Activated T-helper 9 cell treated with anti-CD3 and anti-CD28 coated beads, Interleukin-2, amount 50 U/mL, for 16 hours (primary cell): ENCODE measurements around the gene SMOC1.

Experiments
- DNase-seq: peaks from one replicate; pipeline ENCODE4 v3.0.0-alpha.2; 2020; ENCODE audit warnings: low read depth

The SMOC1 gene

DNA sequence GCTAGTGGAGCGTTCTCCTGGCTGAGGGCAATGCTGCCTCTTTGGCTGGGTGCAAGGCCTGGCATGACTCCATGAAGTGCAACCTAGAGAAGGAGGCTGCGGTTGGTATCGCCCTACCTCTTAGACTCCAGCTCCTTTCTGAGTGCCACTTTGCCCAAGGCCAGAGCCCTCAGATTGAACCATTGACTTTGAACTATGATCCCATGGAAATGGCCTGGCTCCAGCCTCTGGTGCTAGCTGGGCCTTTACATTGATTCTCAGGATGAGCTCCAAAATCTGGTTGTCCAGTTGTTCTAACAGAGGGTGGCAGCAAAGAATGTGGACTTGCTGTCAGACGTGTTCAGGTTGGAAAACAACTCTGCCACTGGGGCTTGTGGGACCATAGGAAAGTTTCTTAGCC is 16.1 kb upstream of the SMOC1 start:
- no peak for DNase-seq

GRCh38 chr14:69865701-69866365 is 13.4 kb upstream of the SMOC1 start:
- no peak for DNase-seq

DNA sequence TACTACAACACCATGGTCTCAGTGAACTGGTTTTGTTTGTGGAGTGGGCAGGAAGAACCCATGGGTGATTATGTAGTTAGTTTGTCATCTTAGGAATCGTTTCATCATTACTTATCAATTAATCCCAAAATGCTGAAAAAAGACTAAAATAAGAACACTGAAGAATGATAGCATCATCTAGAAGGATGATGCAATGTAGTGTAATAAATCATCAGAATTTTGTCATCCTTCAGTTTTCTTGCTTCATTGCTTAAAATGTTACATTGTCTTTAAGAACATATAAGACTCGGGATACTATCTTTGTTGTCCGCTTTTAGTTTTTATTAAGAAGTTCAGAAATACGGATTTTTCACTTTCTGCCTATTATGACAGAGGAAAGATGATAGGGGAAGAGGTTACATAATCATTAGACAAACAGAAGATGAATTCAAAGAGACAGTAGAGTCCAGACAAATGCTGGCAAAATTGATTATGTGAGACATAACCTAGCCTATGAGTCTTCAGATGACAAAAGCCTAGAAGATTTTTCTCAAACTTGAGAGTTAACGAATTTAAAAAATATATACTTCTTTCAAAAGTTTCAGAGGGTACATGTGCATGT is 10.8 kb upstream of the SMOC1 start:
- no peak for DNase-seq

- DNase-seq, result no peak
Measured at GRCh38 chr14:69870613-69871012, 8.6 kb upstream of the SMOC1 start.

DNA sequence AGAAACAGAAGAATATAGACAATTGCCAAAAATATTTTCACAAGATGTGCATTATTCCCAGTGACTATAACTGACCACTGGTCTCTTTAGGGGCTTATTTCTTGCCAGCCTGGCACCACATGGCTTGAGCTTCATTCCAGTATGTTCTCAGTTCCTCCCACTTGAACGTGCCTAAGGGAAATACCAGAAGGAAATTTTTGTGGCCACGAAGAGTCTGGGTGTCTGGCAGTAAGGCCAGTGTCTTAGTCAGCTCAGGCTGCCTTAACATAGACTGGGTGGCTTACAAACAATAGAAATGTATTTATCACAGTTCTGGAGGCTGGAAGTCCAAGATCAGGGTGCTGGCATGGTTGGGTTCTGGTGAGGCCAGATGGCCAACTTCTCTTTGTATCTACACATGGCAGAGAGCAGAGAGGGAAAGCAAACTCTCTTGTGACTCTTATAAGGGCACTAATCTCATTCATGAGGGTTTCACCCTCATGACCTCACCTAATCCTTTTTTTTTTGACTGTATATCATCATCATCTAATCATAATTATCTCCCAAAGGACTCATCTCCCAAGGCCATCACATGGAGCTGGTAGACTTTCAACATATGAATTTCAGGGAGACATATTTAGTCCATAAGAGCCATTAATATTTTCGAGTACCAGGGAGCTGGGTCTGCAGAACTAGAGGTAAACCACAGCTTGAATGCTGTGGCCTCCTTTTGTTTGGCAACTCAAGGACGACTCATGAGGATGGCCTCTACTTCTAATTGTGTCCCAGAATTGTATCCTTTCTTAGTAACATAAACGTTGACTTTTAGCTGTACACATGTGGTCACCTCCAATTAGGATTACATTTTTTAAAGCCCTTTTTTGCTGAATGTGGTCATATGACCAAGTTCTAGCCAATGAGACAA is 5.1 kb upstream of the SMOC1 start:
- no peak for DNase-seq

- DNase-seq, result no peak
Measured at GRCh38 chr14:69876221-69876847, 2.9 kb upstream of the SMOC1 start.

DNA sequence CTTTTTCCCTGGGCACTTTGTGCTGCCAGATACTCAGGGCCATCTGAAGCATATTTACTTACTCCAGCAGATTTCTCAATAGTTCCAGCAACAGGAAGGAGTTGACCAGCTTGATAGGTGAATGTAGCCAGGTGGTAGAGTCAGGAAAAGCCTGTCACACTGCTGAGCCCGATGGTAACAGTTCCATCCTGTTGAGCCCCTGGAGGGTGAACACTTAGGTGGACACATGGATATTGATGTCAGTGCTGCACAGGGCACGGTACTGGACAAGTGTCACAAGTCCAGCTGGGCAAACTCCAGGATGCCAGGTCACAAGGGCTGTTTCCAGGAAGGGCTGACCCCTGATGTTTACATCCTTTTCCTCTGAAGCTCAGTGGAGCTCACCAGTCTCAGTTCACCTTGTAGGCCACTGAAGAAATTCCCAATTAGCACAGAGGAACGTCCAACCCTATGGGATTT is 2.3 kb upstream of the SMOC1 start:
- DNase-seq, result no peak

DNA sequence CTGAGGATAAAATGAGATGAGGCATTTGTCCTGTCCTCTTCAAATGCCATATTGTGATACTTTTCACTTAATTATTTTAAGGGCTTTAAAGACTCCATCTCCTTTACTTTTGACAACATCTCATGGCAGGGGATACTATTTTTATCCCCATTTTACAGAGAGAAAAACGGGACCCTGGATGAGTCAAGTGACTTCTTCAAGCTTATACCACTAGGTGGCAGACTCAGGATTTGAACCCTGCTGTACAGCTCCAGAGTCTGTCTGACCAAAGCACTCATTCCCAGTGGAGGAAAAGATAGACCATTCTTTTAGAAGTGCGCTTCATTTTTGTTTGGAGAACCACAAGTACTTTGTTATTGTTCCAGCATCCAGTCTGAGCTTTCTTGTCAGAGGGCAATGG is 1.7 kb upstream of the SMOC1 start:
- no peak for DNase-seq

GRCh38 chr14:69878251-69878650 is 965 bp upstream of the SMOC1 start:
- no peak for DNase-seq

GRCh38 chr14:69880044-69880487 is 850 bp downstream of the SMOC1 start:
- DNase-seq, result no peak

GRCh38 chr14:69880893-69881292 is 1.7 kb downstream of the SMOC1 start:
- DNase-seq, result no peak

- DNase-seq, result no peak
Measured at GRCh38 chr14:69882116-69882864, 3.1 kb downstream of the SMOC1 start.

DNA sequence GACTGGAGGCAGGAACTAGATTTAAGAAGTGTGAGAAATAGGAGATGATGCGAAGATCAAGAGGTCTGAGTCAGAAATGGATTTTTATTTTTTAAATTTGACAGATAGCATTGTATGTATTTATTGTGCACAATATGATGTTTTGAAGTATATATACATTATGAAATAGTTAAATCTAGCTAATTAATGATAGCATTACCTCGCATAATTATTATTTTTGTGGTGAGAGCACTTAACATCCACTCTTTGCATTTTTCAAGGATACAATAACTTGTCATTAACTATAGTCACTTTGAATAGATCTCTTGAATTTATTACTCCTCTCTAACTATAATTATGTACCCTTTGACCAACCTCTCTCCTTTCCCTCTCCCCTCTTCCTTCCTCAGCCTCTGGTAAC is 3.7 kb downstream of the SMOC1 start:
- no peak for DNase-seq

GRCh38 chr14:69886453-69887242 is 7.4 kb downstream of the SMOC1 start:
- DNase-seq, result no peak

DNA sequence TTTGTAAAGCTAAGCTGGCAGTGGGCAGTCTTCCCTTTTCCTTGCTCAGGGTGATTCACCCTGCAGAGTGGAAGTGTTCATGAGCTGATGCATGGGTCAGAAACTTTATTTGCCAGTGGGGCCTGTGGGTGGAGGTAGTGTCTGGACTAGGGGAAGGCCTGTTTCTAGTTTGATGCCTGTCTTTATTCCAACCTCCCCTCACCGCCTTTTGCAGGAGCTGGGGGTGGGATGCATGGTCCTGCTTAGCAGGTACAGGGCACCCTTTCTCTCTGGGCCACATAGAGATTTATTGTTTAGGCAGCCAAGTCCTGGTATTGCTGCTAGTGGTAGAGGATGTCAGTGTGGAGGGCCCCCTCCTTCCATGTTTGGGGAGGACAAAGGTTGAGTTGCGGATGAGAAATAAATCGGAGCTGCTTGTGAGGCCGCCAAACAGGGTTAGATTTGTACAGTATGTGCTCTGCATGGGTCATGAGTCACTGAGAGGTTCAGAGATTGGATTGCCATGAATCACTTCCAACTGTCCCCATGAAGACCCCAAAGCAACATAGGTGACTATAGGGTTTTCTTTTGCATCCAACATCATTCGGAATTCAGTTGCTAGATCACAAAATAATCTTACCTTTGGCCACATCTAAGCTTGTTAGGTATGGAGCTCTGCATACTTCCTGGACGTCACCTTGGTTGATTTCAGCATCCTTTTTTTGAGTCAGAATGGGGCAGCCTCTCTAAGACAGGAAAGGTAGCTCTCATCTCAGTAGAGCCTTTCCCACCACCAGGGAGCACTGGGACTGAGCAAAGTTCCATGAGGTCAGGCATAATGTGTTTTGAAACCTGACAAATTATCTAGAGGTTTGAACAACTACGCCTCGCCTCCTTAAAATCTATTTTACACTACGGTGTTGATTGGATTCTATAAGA is 8.8 kb downstream of the SMOC1 start:
- DNase-seq, result no peak

DNA sequence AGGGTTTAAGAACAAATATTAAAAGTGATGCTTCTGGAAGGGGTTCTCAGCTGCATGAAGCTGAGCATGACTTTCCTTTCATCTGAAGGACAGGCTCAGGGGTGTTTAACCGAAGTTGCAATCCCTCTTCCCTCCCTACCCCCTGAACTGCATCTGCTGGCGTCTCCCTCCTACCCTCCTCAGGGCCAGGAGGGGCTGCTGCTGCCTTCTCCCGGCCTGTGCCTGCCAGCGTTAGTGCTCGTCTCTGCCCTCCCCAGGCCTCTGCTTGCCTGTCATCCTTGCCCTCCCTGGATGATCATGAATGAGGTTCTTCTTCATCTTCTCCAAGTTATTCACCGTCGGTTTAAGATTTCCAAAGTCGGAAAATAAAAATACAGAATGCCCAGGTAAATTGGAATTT is 12.2 kb downstream of the SMOC1 start:
- no peak for DNase-seq

DNA sequence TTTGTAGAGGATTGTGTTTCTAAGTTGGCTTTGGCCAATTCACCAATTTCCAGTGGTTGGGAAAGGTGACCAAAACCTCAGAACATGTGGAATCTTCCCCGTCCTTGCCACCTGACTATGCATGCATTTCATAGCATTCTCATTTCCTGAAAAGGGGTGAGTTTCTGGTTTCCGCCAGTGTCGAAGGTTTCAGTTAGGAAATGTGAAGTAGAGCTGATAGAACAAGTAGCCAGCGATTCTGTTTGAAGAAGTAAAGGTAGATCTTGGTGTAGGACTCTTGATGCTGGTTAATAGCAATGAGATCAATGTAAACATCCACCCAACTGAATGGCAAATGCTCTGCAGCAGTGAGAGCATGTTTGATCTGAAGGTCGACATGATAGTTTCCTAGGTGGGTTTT is 15.9 kb downstream of the SMOC1 start:
- no peak for DNase-seq

DNA sequence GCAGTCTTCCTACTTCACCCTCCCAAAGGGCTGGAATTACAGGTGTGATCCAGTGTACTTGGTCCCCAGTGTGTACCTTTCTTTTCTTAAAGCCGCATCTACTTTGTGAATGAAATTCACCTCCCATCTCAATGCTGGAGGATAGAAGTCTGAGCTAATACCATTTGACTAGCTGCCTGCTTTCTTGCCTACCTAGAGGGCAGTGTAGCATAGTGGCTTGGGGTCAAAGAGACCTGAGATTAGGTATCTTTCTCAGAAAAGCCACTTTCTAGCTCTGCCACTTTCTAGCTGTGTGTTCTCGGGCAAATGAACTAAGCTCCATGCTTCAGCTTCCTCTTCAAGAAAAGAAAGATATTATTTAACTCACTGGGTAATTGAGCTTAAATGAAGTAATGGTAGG is 16.9 kb downstream of the SMOC1 start:
- DNase-seq, result no peak

DNA sequence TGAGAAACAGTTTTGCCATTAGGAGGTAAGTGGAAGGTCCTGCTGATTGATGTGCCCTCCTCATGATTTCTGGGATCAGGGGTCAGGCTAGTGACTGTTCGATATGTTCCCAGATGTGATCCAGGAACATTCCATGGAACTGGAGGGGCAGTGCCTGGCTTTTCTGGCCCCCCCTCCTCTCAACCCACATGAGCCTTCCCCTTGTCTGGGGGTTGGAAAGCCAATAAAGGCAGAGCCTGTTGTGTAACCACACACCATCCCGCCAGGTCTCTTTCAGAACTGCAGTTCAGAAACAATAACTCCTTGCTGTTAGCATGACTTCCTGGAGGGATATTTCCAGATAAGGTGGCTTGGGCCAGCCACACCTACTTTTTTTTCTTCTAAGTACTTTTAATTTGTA is 17.8 kb downstream of the SMOC1 start:
- no peak for DNase-seq

GRCh38 chr14:69900603-69901002 is 21.4 kb downstream of the SMOC1 start:
- DNase-seq, result no peak
